Pancreas (tissue), 10 donors: ENCODE results near the gene NAGA. TPM values are rescaled to one million over a fixed set of nuclear protein-coding genes. Genes with fewer than 3 reads are reported as not detected.
A peak's percentile ranks its signal among the peaks of the same experiment; 100 is the strongest.

ENCODE experiments used
- ATAC-seq, 4 donors: fragments of 200-7000 bp; cut with Tn5 transposase; one replicate each; pipeline versions ENCODE4 v1.8.0 to v1.9.1; 2020; ENCODE audit warnings: mild to moderate bottlenecking in 4 of 4, moderate library complexity in 4 of 4
- DNase-seq, 6 donors: peaks; one replicate each; pipeline ENCODE4 v3.0.0-alpha.2; 2020
- FAIRE-seq: peaks from 2 replicates; lab custom pipeline; 2012; peaks lifted over from hg19 to GRCh38; lab: Jason Lieb, UNC
- H3K27ac ChIP-seq, 4 donors: fragments of 200-600 bp; sonication (generic); 1 replicate in 3 of 4; 2 replicates in 1 of 4; pipeline versions ENCODE4 v1.5.0 to v1.8.0; 2020
- H3K27me3 ChIP-seq, 4 donors: fragments of 200-600 bp; one replicate each; pipeline ENCODE4 v1.8.0; 2021
- H3K36me3 ChIP-seq, 3 donors: fragments of 200-600 bp; sonication (generic) in 1 of 3; one replicate each; pipeline versions ENCODE4 v1.5.0 to v1.8.0; 2020 to 2021
- H3K4me1 ChIP-seq, 3 donors: fragments of 200-600 bp; one replicate each; pipeline ENCODE4 v1.8.0; 2021
- H3K4me3 ChIP-seq, 4 donors: fragments of 200-600 bp; sonication (generic) in 2 of 4; one replicate each; pipeline versions ENCODE4 v1.5.0 to v1.8.0; 2020 to 2021
- H3K9me3 ChIP-seq, 4 donors: fragments of 200-600 bp; one replicate each; pipeline ENCODE4 v1.8.0; 2021
- CTCF ChIP-seq, 4 donors: fragments of 200-600 bp; sonication (generic) in 3 of 4; IDR thresholded peaks; one replicate each; pipeline versions ENCODE4 v1.5.0 to v1.8.0; 2021; ENCODE audit warnings: antibody characterized with exemption in 4 of 4
- WGBS, 2 donors: extraction: QIAGEN DNeasy Blood & Tissue Kit; methylation state at CpG; one replicate each; pipeline ENCODE4 v1.1.7; 2013; 5-methylcytosine and 5-hydroxymethylcytosine counted together
- intact Hi-C, 3 donors: fragments of 100-400 bp; cut with DNase I; formaldehyde crosslinking; loops; one replicate each; pipeline versions ENCODE4 v1.11.1 to v1.14.2; 2022
- polyA plus RNA-seq, 2 donors: library from polyadenylated mRNA; stranded (reverse); fragments of 200-250 nt; gene quantifications; one replicate each; pipeline ENCODE4 v1.2.3, GENCODE V29; 2013
- total RNA-seq, 6 donors: library from RNA; stranded (reverse); fragmentation: NEBNext Ultra II Directional in 4 of 6; extraction: Animal tissue kit (Norgen Biotek cat#: 25700) in 4 of 6; gene quantifications; one replicate each; pipeline versions ENCODE4 v1.2.1 to v1.2.4, GENCODE V29; 2021 to 2023
- donor health status: healthy with polysubstance abuse.
- donor health status: DM: no; HTN: no; CAD: no; lungs with moderate emphysema.
- donor health status: DM: no; HTN: no; CAD: no.
- donor health status: control.
- donor health status: control.
- donor health status: Bipolar disorder and iron deficiency.
- donor health status: DM: yes; HTN: yes; CAD: no.
- donor health status: DM: no; HTN: no; CAD: no.
- donor health status: DM: no; HTN: no; CAD: no.
- donor health status: DM: yes; HTN: yes; CAD: no.

The NAGA gene
- total and polyA plus RNA-seq, 8 donors = 3.1 to 13.9 (median 5.7) TPM

DNA sequence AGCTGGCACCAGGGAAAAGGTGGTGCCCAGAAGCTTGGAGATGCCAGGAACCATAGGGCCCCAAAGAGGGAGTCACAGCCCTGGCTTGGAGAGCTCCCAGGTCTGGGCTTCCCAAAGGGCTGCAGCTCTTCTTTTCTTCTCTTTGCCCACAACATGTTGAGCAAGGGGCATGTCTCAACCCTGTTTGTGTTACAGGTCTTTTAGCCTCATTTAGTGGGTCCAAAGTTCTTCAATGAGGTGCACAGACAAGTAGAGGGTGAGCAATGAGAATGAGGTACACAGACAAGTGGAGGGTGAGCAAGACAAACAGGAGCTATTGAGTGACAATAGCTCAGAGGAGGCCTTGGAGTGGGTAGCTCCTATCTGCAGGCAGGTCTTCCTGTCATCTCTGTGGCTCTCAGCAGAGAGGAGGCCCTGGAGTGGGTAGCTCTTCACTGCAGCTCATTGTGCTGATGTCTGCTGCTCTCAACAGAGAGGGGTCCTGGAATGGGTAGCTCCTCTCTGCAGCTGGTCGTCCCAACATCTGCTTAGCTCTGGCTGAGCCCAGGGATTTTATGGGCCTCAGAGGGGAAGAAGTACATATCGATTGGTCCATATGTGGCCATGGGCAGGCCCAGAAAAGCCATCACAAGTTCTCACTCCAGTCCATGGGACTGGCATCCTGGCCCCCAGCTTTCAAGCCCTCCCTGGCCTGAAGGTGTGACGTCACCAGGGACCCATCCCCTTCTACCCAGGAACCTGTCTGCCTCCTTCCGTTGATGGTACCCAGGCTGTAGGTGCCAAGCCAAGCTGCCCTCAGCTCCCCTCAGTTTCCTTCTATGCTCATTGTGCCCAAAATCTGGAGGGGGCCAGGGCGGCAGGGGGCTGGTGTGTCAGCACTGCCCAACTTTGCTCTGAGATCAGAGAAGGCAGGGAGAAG is 37.1 kb downstream of the NAGA start:
- no peak for ATAC-seq
- Histone ChIP-seq H3K9me3 (no peaks in the 10 kb centered on the region), H3K36me3 (no peaks in the 10 kb centered on the region), H3K4me1 (no peaks in the 10 kb centered on the region), H3K4me3 (no peak overlapping the region), H3K27ac (no peak overlapping the region), H3K27me3 (no peaks in the 10 kb centered on the region)
- FAIRE-seq = no peak
- 88 to 89% methylated on average over 5 of the region's 5 CpGs for WGBS, 2 donors
- intact Hi-C loops = no loop called here
- TF ChIP-seq CTCF (IDR thresholded peaks at IDR 0.05) = no peak
- DNase-seq = no peak

DNA sequence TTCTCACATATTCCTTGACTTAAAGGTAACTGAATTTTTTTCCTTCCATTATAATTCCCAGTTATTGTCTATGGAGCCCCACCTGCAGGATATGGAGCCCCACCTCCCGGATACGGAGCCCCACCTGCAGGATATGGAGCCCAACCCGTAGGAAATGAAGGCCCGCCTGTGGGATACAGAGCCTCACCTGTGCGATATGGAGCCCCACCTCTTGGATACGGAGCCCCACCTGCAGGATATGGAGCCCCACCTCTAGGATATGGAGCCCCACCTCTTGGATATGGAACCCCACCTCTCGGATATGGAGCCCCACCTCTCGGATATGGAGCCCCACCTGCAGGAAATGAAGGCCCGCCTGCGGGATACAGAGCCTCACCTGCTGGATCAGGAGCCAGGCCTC is 43.9 kb downstream of the NAGA start:
- FAIRE-seq = no peak
- no peak for ATAC-seq
- no peak overlapping the region for H3K4me3 ChIP-seq
- intact Hi-C loops = no loop called here
- H3K27ac ChIP-seq = no peak overlapping the region
- H3K9me3 ChIP-seq = no peaks in the 10 kb centered on the region
- no peaks in the 10 kb centered on the region for H3K4me1 ChIP-seq
- H3K36me3 ChIP-seq = no peaks in the 10 kb centered on the region
- DNase-seq = no peak
- 85% methylated on average over 10 of the region's 10 CpGs for WGBS, 2 donors
- H3K27me3 ChIP-seq = no peaks in the 10 kb centered on the region
- TF ChIP-seq CTCF (IDR thresholded peaks at IDR 0.05) = no peak

- Histone ChIP-seq H3K9me3 (no peaks in the 10 kb centered on the region), H3K27me3 (no peaks in the 10 kb centered on the region), H3K36me3 (no peaks in the 10 kb centered on the region), H3K4me3 (no peak overlapping the region), H3K27ac (no peak overlapping the region), H3K4me1 (no peaks in the 10 kb centered on the region)
- intact Hi-C loops = no loop called here
- WGBS, 2 donors = 55 to 72% methylated on average over 1 of the region's 1 CpG
- FAIRE-seq (no peak), ATAC-seq (no peak), DNase-seq (no peak)
- TF ChIP-seq CTCF (IDR thresholded peaks at IDR 0.05) = no peak
Measured at GRCh38 chr22:42025421-42025820, 45.2 kb downstream of the NAGA start.

DNA sequence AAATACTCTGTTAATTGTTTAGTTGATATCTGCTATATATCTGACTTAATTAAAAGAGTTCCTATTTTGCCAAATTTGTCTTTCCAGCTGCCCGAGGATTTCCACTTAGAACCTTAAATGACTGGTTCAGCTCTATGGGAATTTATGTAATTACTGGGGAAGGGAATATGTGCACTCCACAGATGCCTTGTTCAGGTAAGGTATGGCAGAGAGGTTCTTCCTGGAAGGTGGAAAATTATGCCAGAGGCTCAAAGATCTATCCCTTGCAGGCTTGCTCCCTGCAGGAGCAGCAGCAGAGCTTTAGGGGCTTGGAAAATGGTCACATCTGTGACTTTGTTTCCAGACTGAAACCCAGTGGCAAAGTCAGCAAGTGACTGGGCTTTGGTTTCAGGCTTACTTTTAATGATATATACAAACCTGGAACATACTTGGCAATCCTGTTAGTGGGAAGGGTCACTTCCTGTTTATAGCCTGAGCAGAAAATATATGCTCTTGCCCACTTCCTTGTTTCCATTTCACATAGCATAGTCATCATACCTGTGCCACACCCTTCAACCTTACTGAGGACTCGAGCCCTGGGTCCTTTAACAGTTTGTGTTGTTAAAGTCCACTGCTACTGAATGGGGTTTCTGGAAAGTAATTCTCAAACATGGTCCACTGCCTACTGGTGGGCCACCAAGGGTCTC is 48.3 kb downstream of the NAGA start:
- intact Hi-C loops = no loop called here
- peak in 1 of 4 donors; percentile 30 for ATAC-seq
- H3K4me1 ChIP-seq = no peaks in the 10 kb centered on the region
- H3K4me3 ChIP-seq = no peak overlapping the region
- no peak for FAIRE-seq
- no peaks in the 10 kb centered on the region for H3K36me3 ChIP-seq
- no peaks in the 10 kb centered on the region for H3K9me3 ChIP-seq
- TF ChIP-seq CTCF (IDR thresholded peaks at IDR 0.05) = no peak
- WGBS, 2 donors = 69 to 88% methylated on average over 2 of the region's 2 CpGs
- no peak for DNase-seq
- H3K27ac ChIP-seq = no peak overlapping the region
- H3K27me3 ChIP-seq = no peaks in the 10 kb centered on the region
